Measurements from ENCODE around the gene EPB41L1. TPM values are rescaled to one million over a fixed set of nuclear protein-coding genes. Genes with fewer than 3 reads are reported as not detected.

The EPB41L1 gene
- total and polyA plus RNA-seq, 2 donors from 2014 or later = 53.2 to 230 TPM

GRCh38 chr20:36228770-36229169 lies 74.2 kb downstream of the EPB41L1 start:
- no peak for DNase-seq
- Histone ChIP-seq H3K9ac (ENCODE audit: low read length in 3 of 3) (no peak overlapping the region), H3K27ac (ENCODE audit: low read depth in 2 of 2, low read length in 2 of 2) (no peak overlapping the region), H3K27me3 (ENCODE audit: control insufficient read depth, insufficient read depth, low read length) (no peaks in the 10 kb centered on the region), H3K9me3 (ENCODE audit: control insufficient read depth in 2 of 3, insufficient read depth in 1 of 3, low read length in 3 of 3) (no peaks in the 10 kb centered on the region), H3K36me3 (ENCODE audit: control insufficient read depth in 2 of 3, insufficient read depth in 3 of 3, low read length in 3 of 3) (peaks cover 0 to 33% (median 13%) of the 10 kb centered on the region in 3 donors), H3K4me1 (ENCODE audit: control insufficient read depth in 2 of 3, insufficient read depth in 2 of 3, low read depth in 1 of 3, low read length in 3 of 3) (no peaks in the 10 kb centered on the region), H3K4me3 (ENCODE audit: low read length in 3 of 3) (no peak overlapping the region)
- intact Hi-C loops (cut with DNase I) = no loop called here
- TF ChIP-seq CTCF (IDR thresholded peaks at IDR 0.05; ENCODE audit: borderline replicate concordance, extremely low read depth, insufficient read depth) = no peak
- FAIRE-seq = no peak

GRCh38 chr20:36230019-36230418 lies 75.5 kb downstream of the EPB41L1 start:
- Histone ChIP-seq H3K27me3 (ENCODE audit: control insufficient read depth, insufficient read depth, low read length) (no peaks in the 10 kb centered on the region), H3K4me1 (ENCODE audit: control insufficient read depth in 2 of 3, insufficient read depth in 2 of 3, low read depth in 1 of 3, low read length in 3 of 3) (no peaks in the 10 kb centered on the region), H3K4me3 (ENCODE audit: low read length in 3 of 3) (no peak overlapping the region), H3K9ac (ENCODE audit: low read length in 3 of 3) (no peak overlapping the region), H3K27ac (ENCODE audit: low read depth in 2 of 2, low read length in 2 of 2) (no peak overlapping the region), H3K36me3 (ENCODE audit: control insufficient read depth in 2 of 3, insufficient read depth in 3 of 3, low read length in 3 of 3) (peaks cover 0 to 30% (median 13%) of the 10 kb centered on the region in 3 donors), H3K9me3 (ENCODE audit: control insufficient read depth in 2 of 3, insufficient read depth in 1 of 3, low read length in 3 of 3) (no peaks in the 10 kb centered on the region)
- TF ChIP-seq CTCF (IDR thresholded peaks at IDR 0.05; ENCODE audit: borderline replicate concordance, extremely low read depth, insufficient read depth) = no peak
- FAIRE-seq (no peak), DNase-seq (no peak)
- intact Hi-C loops (cut with DNase I) = no loop called here

GRCh38 chr20:36231331-36231730 lies 76.8 kb downstream of the EPB41L1 start:
- DNase-seq (no peak), FAIRE-seq (no peak)
- intact Hi-C loops (cut with DNase I) = no loop called here
- H3K9me3 ChIP-seq (ENCODE audit: control insufficient read depth in 2 of 3, insufficient read depth in 1 of 3, low read length in 3 of 3) = no peaks in the 10 kb centered on the region
- TF ChIP-seq CTCF (IDR thresholded peaks at IDR 0.05; ENCODE audit: borderline replicate concordance, extremely low read depth, insufficient read depth) = no peak
- H3K27me3 ChIP-seq (ENCODE audit: control insufficient read depth, insufficient read depth, low read length) = no peaks in the 10 kb centered on the region
- H3K9ac ChIP-seq (ENCODE audit: low read length in 3 of 3) = no peak overlapping the region
- H3K36me3 ChIP-seq (ENCODE audit: control insufficient read depth in 2 of 3, insufficient read depth in 3 of 3, low read length in 3 of 3) = peaks cover 0 to 18% (median 9%) of the 10 kb centered on the region in 3 donors
- H3K27ac ChIP-seq (ENCODE audit: low read depth in 2 of 2, low read length in 2 of 2) = no peak overlapping the region
- peaks cover 0 to 5% (median 0%) of the 10 kb centered on the region in 3 donors for H3K4me1 ChIP-seq (ENCODE audit: control insufficient read depth in 2 of 3, insufficient read depth in 2 of 3, low read depth in 1 of 3, low read length in 3 of 3)
- H3K4me3 ChIP-seq (ENCODE audit: low read length in 3 of 3) = no peak overlapping the region

GRCh38 chr20:36234771-36235320 lies 80.3 kb downstream of the EPB41L1 start:
- TF ChIP-seq CTCF (IDR thresholded peaks at IDR 0.05; ENCODE audit: borderline replicate concordance, extremely low read depth, insufficient read depth) = no peak
- Histone ChIP-seq H3K27me3 (ENCODE audit: control insufficient read depth, insufficient read depth, low read length) (no peaks in the 10 kb centered on the region), H3K27ac (ENCODE audit: low read depth in 2 of 2, low read length in 2 of 2) (no peak overlapping the region), H3K4me1 (ENCODE audit: control insufficient read depth in 2 of 3, insufficient read depth in 2 of 3, low read depth in 1 of 3, low read length in 3 of 3) (peaks cover 2 to 10% (median 6%) of the 10 kb centered on the region in 3 donors), H3K9me3 (ENCODE audit: control insufficient read depth in 2 of 3, insufficient read depth in 1 of 3, low read length in 3 of 3) (no peaks in the 10 kb centered on the region), H3K4me3 (ENCODE audit: low read length in 3 of 3) (no peak overlapping the region), H3K36me3 (ENCODE audit: control insufficient read depth in 2 of 3, insufficient read depth in 3 of 3, low read length in 3 of 3) (peaks cover 0 to 2% (median 0%) of the 10 kb centered on the region in 3 donors), H3K9ac (ENCODE audit: low read length in 3 of 3) (no peak overlapping the region)
- intact Hi-C loops (cut with DNase I) = no loop called here
- no peak for FAIRE-seq
- no peak for DNase-seq

Data from kidney (tissue), 14 donors.